Measurements from ENCODE around the gene FBXO36. TPM values are rescaled to one million over a fixed set of nuclear protein-coding genes. Genes with fewer than 3 reads are reported as not detected.

Gene FBXO36
- total and polyA plus RNA-seq, 3 experiments from 2014 or later = 0.56 to 0.95 (median 0.74) TPM

Other genes with a start within 250 kb of the FBXO36 start
- not detected for gene DNER, start 207.9 kb upstream of the FBXO36 start, total RNA-seq
- not detected for gene DNER, start 207.9 kb upstream of the FBXO36 start, polyA plus RNA-seq
- 100 to 1,000 TPM; 263 to 269 TPM for gene TRIP12, start 494 bp upstream of the FBXO36 start, total RNA-seq
- 42.0 TPM for gene TRIP12, start 494 bp upstream of the FBXO36 start, polyA plus RNA-seq
- gene SLC16A14, start 146.4 kb downstream of the FBXO36 start, total RNA-seq = 1 to 10 TPM in 1 of 2 experiments, under 1 TPM in 1; 0.27 to 1.0 TPM
- 0.13 TPM for gene SLC16A14, start 146.4 kb downstream of the FBXO36 start, polyA plus RNA-seq

Measured in CD8-positive, alpha-beta memory T cell (primary cell).